Measurements from ENCODE around the gene ARL6IP1. TPM values are rescaled to one million over a fixed set of nuclear protein-coding genes. Genes with fewer than 3 reads are reported as not detected.
"Not testable (repeated sequence)": the region's sequence is repeated elsewhere in the genome, so short reads cannot be mapped to it uniquely, and the experiment has no call there.

ARL6IP1 gene
- total RNA-seq, 1 donor from 2014 or later, result 235 TPM

- intact Hi-C loops (cut with micrococcal nuclease), result loop anchor here (1.0 to 10.0 kb wide), 9 partner anchors 10 to 914 kb away; partner anchors contain the start of genes CCP110, COQ7, IQCK and KNOP1
These were observed 589 bp downstream of the ARL6IP1 start for GRCh38 chr16:18800775-18801144.

GRCh38 chr16:18800293-18800692, 1.1 kb downstream of the ARL6IP1 start:
- intact Hi-C loops (cut with micrococcal nuclease), result loop anchor here (2.0 to 10.0 kb wide), 3 partner anchors 13 to 915 kb away; partner anchors contain the start of genes IQCK and KNOP1

DNA sequence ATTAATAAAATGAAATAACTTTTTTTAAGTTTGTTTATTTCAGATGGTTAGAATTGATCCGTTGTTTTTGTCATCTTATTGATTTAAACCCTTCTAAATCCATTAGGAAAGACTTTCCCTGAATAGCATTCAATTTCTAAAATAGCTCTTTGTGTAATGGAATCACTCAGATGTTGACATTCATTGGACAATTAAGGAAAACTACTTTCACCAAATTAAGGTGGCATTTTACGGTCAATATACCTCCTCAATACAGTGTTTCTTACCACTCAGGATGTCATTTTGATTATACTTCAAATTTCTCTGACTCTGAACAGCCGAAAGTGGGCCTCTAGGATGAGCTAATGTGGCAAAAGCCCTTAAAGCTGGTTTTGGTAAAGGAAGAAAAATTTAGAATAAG, 1.8 kb downstream of the ARL6IP1 start:
- intact Hi-C loops (cut with micrococcal nuclease), result no loop called here

GRCh38 chr16:18797746-18798145, 3.6 kb downstream of the ARL6IP1 start:
- intact Hi-C loops (cut with micrococcal nuclease), result no loop called here

GRCh38 chr16:18796377-18796776, 5.0 kb downstream of the ARL6IP1 start:
- intact Hi-C loops (cut with micrococcal nuclease), result no loop called here

DNA sequence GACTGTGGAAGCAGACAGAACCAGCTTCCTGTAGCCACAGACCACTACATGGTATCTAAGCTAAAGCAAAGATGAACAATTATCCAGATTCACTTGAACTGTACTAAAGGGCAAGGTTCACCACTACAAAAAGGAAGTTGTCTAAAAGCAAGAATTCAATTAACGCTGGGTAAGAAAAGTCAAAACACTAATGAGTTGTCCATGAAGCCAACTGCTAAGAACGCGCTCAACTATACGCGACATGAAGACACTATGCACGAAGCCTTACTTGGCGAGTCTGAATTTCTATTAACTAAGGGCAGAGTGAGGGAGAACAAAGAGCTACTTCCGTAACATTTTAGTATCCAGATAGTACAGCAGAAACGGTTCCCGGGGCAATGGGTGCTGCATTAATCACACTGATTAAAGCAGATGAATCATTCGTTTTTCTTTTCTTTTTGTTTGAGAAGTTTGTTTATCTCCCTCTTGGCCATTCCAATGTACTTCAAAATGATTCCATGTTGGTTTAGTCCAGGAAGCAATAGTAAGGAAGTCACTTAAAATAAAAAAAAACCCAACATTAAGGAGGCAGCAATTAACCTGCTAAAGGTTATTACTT, 8.4 kb downstream of the ARL6IP1 start:
- intact Hi-C loops (cut with micrococcal nuclease), result no loop called here

GRCh38 chr16:18789850-18790706, 11.3 kb downstream of the ARL6IP1 start, which contains the start of gene RPS15A:
TSS of gene RPS15A (minus strand) at chr16:18790334. CDS start at chr16:18789113, 1,221 bp downstream.
- intact Hi-C loops (cut with micrococcal nuclease), result loop anchor here (1.0 kb wide), 4 partner anchors 11 to 277 kb away; partner anchors contain the start of genes ARL6IP1, COQ7 and SMG1

- intact Hi-C loops (cut with micrococcal nuclease), result no loop called here
These were observed 11.9 kb downstream of the ARL6IP1 start for GRCh38 chr16:18789515-18789849.

GRCh38 chr16:18788828-18789514, 12.4 kb downstream of the ARL6IP1 start:
- intact Hi-C loops (cut with micrococcal nuclease), result no loop called here

DNA sequence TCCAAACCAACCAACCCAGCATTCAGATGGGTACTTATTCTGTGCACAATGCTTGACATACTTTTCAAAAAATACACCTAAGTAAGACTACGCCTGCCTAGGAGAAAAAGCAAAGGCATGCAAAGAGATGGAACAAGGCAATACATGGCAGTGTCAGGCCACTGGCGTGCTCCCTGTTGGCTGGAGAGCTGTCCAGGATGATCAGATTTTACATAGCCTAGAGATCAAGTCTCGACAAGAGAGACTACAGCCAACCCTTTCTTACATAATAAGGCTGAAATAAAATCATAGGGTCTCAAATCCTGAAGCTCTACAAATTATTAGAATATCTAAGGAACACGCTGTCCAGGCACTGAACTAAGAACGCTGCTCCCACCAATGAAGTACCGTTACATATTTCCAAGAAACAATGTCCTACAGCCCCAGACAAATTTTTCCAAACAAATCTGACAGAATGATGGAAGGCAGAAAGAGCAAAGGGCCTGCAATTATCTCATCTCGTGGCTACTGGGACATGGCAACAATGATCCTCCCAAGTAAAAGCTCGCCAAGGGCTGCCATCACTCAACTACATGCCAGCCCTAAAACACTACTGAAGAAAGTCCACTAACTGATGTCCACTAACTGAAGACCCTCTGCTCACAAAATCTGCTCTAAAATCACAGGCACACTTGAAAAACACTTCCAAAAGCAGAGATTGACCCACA, 16.3 kb downstream of the ARL6IP1 start:
- intact Hi-C loops (cut with micrococcal nuclease), result no loop called here

DNA sequence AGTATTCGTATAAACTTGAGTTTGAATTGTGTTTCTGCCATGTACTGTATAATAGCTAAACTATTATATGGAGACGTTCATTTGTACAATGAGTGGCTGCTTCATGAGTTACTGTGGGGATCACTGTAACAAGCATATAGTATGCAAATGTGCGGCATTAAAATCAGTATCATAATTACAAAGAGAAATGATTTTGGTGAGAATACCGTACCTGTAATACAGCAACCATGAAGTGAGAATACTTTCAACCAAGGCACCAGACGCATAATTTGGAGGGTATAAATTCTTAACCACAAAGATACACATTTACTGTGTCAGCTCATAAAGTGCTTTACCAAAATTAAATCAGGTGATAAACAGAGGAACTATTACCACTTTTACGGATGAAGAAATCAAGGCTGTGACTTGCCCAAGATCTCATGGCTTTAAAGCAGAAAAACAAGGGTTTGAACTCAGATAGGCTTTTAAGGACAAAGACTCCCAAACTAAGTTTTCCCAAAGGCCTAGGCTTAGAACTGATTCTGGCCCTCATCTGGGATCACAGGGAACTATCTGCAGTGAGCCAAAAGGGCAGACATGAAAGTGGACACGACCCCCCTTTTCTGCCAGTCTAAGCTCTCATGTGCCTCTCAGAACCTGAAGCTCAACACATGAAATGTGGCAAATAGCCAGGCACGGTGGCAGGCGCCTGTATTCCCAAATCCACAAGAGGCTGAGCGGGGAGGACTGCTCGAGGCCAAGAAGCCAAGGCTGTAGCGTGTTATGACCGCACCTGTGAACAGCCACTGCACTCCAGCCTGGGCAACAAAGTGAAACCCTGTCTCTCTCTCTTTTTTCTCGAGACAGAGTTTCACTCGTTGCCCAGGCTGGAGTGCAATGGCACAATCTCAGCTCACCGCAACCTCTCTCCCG, 17.7 kb downstream of the ARL6IP1 start:
- intact Hi-C loops (cut with micrococcal nuclease), result no loop called here

GRCh38 chr16:18782697-18783429, 18.5 kb downstream of the ARL6IP1 start:
- intact Hi-C loops (cut with micrococcal nuclease), result no loop called here

GRCh38 chr16:18781232-18781631, 20.1 kb downstream of the ARL6IP1 start:
- intact Hi-C loops (cut with micrococcal nuclease), result not testable (repeated sequence)

- intact Hi-C loops (cut with micrococcal nuclease), result not testable (repeated sequence)
These were observed 20.8 kb downstream of the ARL6IP1 start for GRCh38 chr16:18780460-18781026.

- intact Hi-C loops (cut with micrococcal nuclease), result not testable (repeated sequence)
These were observed 23.7 kb downstream of the ARL6IP1 start for GRCh38 chr16:18777664-18778063.

DNA sequence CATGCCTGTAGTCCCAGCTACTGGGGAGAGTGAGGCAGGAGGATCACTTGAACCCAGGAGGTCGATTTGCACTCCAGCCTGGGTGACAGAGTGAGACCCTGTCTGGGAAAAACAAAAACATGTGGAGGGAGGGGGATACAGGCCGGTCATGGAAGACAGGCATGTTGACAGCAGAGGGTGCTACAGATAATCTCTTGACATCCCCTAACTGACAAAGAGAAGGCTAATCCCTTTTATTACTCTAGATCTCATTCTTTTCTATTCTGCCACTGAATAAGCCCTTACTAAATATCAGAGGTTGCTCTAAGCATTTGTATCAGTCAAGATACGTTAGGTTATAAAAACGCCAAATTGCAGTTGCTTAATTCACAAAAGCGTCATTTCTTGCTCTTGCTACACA, 25.0 kb downstream of the ARL6IP1 start:
- intact Hi-C loops (cut with micrococcal nuclease), result not testable (repeated sequence)

GRCh38 chr16:18774651-18775050, 26.7 kb downstream of the ARL6IP1 start:
- intact Hi-C loops (cut with micrococcal nuclease), result not testable (repeated sequence)

GRCh38 chr16:18772171-18772570, 29.2 kb downstream of the ARL6IP1 start:
- intact Hi-C loops (cut with micrococcal nuclease), result not testable (repeated sequence)

- intact Hi-C loops (cut with micrococcal nuclease), result not testable (repeated sequence)
These were observed 30.9 kb downstream of the ARL6IP1 start for GRCh38 chr16:18770336-18770962.
